ENCODE data around the gene PNMA5.

PNMA5 gene

DNA sequence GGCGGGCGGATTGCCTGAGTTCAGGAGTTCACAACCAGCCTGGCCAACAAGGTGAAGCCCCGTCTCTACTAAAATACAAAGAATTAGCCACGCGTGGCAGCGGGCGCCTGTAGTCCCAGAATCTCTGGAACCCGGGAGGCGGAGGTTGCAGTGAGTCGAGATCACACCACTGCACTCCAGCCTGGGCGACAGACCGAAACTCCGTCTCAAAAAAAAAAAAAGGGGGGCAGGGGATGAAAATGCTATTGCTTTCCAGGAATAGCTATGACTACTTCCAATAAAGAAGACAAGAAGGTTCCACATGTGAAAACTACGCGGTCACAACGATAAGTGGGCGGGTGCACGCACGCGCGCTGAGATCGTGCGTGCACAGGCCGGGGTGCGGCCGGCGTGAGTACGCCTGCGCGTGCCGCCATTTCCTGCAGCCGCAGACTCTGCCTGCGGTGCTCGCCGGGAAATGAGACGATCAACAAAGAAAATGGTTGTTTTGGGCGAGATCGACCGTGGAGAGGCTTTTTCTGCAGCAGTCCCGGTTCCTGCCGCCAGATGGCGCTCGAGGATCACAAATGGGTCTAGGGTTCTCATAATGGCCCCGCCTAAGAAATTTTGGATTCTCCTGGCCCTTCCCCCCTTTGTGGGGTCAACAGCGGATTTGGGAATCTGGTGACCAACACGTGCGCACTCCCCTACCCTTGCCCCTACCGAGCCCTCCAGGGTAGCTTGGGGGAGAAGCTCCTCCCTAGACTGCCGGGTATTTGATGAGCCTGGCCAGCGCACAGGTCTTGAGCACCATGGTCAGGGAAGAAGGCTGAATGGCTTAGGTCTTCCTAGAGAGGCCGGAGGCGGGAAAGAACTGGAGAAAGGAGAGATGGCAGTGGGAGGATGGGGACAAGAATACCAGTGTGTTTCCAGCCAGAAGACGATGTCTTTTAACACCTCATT, 35.1 kb downstream of the PNMA5 start:
- no peaks in the 10 kb centered on the region for H3K36me3 ChIP-seq (ENCODE audit: control insufficient read depth in 1 of 2, insufficient read depth in 2 of 2, low read length in 2 of 2)
- no peaks in the 10 kb centered on the region for H3K27me3 ChIP-seq (ENCODE audit: low read depth, low read length)
- H3K4me3 ChIP-seq (ENCODE audit: low read depth in 1 of 2, low read length in 2 of 2), result peak overlapping the region in 1 of 2 donors; percentile 26

GRCh38 chrX:152958047-152958446, 35.9 kb downstream of the PNMA5 start:
- Histone ChIP-seq H3K4me1 (ENCODE audit: control insufficient read depth in 1 of 2, insufficient read depth in 2 of 2, low read length in 2 of 2) (no peaks in the 10 kb centered on the region), H3K9me3 (ENCODE audit: control insufficient read depth in 1 of 2, low read length in 2 of 2) (no peaks in the 10 kb centered on the region), H3K36me3 (ENCODE audit: control insufficient read depth in 1 of 2, insufficient read depth in 2 of 2, low read length in 2 of 2) (no peaks in the 10 kb centered on the region), H3K27me3 (ENCODE audit: low read depth, low read length) (no peaks in the 10 kb centered on the region), H3K27ac (ENCODE audit: low read length) (no peak overlapping the region), H3K4me3 (ENCODE audit: low read depth in 1 of 2, low read length in 2 of 2) (no peak overlapping the region)

More for the DNA sequence above, 35.1 kb downstream of the PNMA5 start:
- Histone ChIP-seq H3K27ac (ENCODE audit: low read length) (no peak overlapping the region), H3K4me1 (ENCODE audit: control insufficient read depth in 1 of 2, insufficient read depth in 2 of 2, low read length in 2 of 2) (no peaks in the 10 kb centered on the region), H3K9me3 (ENCODE audit: control insufficient read depth in 1 of 2, low read length in 2 of 2) (no peaks in the 10 kb centered on the region)

GRCh38 chrX:152950786-152951185, 43.1 kb downstream of the PNMA5 start:
- no peaks in the 10 kb centered on the region for H3K9me3 ChIP-seq (ENCODE audit: control insufficient read depth in 1 of 2, low read length in 2 of 2)
- H3K27ac ChIP-seq (ENCODE audit: low read length), result no peak overlapping the region
- no peaks in the 10 kb centered on the region for H3K4me1 ChIP-seq (ENCODE audit: control insufficient read depth in 1 of 2, insufficient read depth in 2 of 2, low read length in 2 of 2)
- peaks cover 0 to 7% of the 10 kb centered on the region in 2 donors for H3K36me3 ChIP-seq (ENCODE audit: control insufficient read depth in 1 of 2, insufficient read depth in 2 of 2, low read length in 2 of 2)
- no peaks in the 10 kb centered on the region for H3K27me3 ChIP-seq (ENCODE audit: low read depth, low read length)
- H3K4me3 ChIP-seq (ENCODE audit: low read depth in 1 of 2, low read length in 2 of 2), result no peak overlapping the region

DNA sequence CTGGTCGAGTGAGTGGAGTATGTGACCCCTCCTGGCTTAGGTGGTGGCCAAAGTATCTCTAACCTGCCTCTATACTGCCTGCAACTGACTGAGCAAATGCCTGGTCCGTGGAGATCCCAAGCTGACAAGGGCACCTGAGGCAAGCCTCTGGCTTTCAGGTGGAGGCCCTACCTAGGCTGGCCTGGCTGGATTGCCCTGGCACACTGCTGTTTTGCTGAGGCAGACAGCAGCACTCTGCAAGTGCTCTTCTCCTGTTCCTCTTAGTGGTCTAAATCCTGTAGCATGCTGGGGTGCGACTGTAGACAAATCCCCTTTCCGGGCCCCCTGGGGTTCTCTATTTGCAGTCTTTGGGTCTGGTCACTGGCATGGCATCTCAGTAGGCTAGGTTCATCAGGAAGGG, 44.8 kb downstream of the PNMA5 start:
- Histone ChIP-seq H3K27me3 (ENCODE audit: low read depth, low read length) (no peaks in the 10 kb centered on the region), H3K4me3 (ENCODE audit: low read depth in 1 of 2, low read length in 2 of 2) (no peak overlapping the region), H3K36me3 (ENCODE audit: control insufficient read depth in 1 of 2, insufficient read depth in 2 of 2, low read length in 2 of 2) (peaks cover 0 to 7% of the 10 kb centered on the region in 2 donors), H3K27ac (ENCODE audit: low read length) (no peak overlapping the region), H3K9me3 (ENCODE audit: control insufficient read depth in 1 of 2, low read length in 2 of 2) (no peaks in the 10 kb centered on the region), H3K4me1 (ENCODE audit: control insufficient read depth in 1 of 2, insufficient read depth in 2 of 2, low read length in 2 of 2) (no peaks in the 10 kb centered on the region)

- H3K36me3 ChIP-seq (ENCODE audit: control insufficient read depth in 1 of 2, insufficient read depth in 2 of 2, low read length in 2 of 2), result peaks cover 0 to 7% of the 10 kb centered on the region in 2 donors
- H3K4me1 ChIP-seq (ENCODE audit: control insufficient read depth in 1 of 2, insufficient read depth in 2 of 2, low read length in 2 of 2), result no peaks in the 10 kb centered on the region
- no peak overlapping the region for H3K4me3 ChIP-seq (ENCODE audit: low read depth in 1 of 2, low read length in 2 of 2)
- H3K27ac ChIP-seq (ENCODE audit: low read length), result no peak overlapping the region
- no peaks in the 10 kb centered on the region for H3K27me3 ChIP-seq (ENCODE audit: low read depth, low read length)
- no peaks in the 10 kb centered on the region for H3K9me3 ChIP-seq (ENCODE audit: control insufficient read depth in 1 of 2, low read length in 2 of 2)
These were observed 47.2 kb downstream of the PNMA5 start for GRCh38 chrX:152946681-152947080.

- Histone ChIP-seq H3K4me1 (ENCODE audit: control insufficient read depth in 1 of 2, insufficient read depth in 2 of 2, low read length in 2 of 2) (peaks cover 0 to 5% of the 10 kb centered on the region in 2 donors), H3K36me3 (ENCODE audit: control insufficient read depth in 1 of 2, insufficient read depth in 2 of 2, low read length in 2 of 2) (peaks cover 0 to 7% of the 10 kb centered on the region in 2 donors), H3K27ac (ENCODE audit: low read length) (no peak overlapping the region), H3K9me3 (ENCODE audit: control insufficient read depth in 1 of 2, low read length in 2 of 2) (no peaks in the 10 kb centered on the region), H3K27me3 (ENCODE audit: low read depth, low read length) (no peaks in the 10 kb centered on the region), H3K4me3 (ENCODE audit: low read depth in 1 of 2, low read length in 2 of 2) (no peak overlapping the region)
These were observed 48.6 kb downstream of the PNMA5 start for GRCh38 chrX:152945021-152945979.

GRCh38 chrX:152943826-152944225, 50.1 kb downstream of the PNMA5 start:
- Histone ChIP-seq H3K36me3 (ENCODE audit: control insufficient read depth in 1 of 2, insufficient read depth in 2 of 2, low read length in 2 of 2) (peaks cover 0 to 7% of the 10 kb centered on the region in 2 donors), H3K4me1 (ENCODE audit: control insufficient read depth in 1 of 2, insufficient read depth in 2 of 2, low read length in 2 of 2) (peaks cover 0 to 5% of the 10 kb centered on the region in 2 donors), H3K27ac (ENCODE audit: low read length) (no peak overlapping the region), H3K4me3 (ENCODE audit: low read depth in 1 of 2, low read length in 2 of 2) (no peak overlapping the region), H3K9me3 (ENCODE audit: control insufficient read depth in 1 of 2, low read length in 2 of 2) (no peaks in the 10 kb centered on the region), H3K27me3 (ENCODE audit: low read depth, low read length) (no peaks in the 10 kb centered on the region)

GRCh38 chrX:152942077-152942442, 51.9 kb downstream of the PNMA5 start:
- Histone ChIP-seq H3K27me3 (ENCODE audit: low read depth, low read length) (no peaks in the 10 kb centered on the region), H3K27ac (ENCODE audit: low read length) (no peak overlapping the region), H3K4me1 (ENCODE audit: control insufficient read depth in 1 of 2, insufficient read depth in 2 of 2, low read length in 2 of 2) (peaks cover 0 to 5% of the 10 kb centered on the region in 2 donors), H3K36me3 (ENCODE audit: control insufficient read depth in 1 of 2, insufficient read depth in 2 of 2, low read length in 2 of 2) (no peaks in the 10 kb centered on the region), H3K4me3 (ENCODE audit: low read depth in 1 of 2, low read length in 2 of 2) (peak overlapping the region; percentile 28 to 56), H3K9me3 (ENCODE audit: control insufficient read depth in 1 of 2, low read length in 2 of 2) (no peaks in the 10 kb centered on the region)

DNA sequence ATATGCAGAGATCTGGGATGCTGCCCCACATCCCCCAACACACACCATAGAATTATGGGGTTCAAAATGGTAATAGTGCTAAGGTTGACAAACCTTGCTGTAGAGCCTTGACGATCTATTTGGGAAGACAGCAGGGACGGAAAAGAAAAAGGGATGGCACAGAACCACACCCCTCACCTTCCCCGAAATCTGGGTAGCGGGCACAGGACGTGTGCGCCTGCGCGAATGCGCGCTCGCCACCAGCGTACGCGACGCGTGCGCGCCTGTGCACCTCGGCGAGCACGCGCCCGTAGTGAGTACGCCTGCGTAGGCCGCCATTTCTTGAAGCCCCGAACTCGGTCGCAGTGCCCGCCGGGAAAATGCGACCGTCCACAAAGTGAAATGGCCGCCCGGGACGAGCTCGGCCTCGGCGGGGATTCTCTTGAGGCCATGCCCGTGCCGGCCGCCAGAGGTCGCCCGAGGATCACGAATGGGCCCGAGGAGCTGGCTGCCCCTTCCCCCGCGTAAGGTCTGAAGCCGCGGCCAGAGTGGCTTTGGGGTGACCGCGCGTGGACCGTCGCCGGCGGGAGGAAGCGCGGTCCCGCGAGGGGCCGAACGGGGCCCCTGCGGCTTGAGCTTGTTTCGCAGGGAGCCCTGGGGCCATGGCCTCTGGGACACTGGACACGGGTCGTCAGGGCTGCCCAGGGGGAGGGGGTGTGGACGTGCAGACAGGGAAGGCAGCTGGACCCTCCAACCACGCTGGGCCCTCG, 52.4 kb downstream of the PNMA5 start:
- H3K27ac ChIP-seq (ENCODE audit: low read length), result peak overlapping the region; percentile 21
- peaks cover 0 to 5% of the 10 kb centered on the region in 2 donors for H3K4me1 ChIP-seq (ENCODE audit: control insufficient read depth in 1 of 2, insufficient read depth in 2 of 2, low read length in 2 of 2)
- no peaks in the 10 kb centered on the region for H3K9me3 ChIP-seq (ENCODE audit: control insufficient read depth in 1 of 2, low read length in 2 of 2)
- no peaks in the 10 kb centered on the region for H3K27me3 ChIP-seq (ENCODE audit: low read depth, low read length)
- H3K4me3 ChIP-seq (ENCODE audit: low read depth in 1 of 2, low read length in 2 of 2), result peak overlapping the region; percentile 56 to 71
- no peaks in the 10 kb centered on the region for H3K36me3 ChIP-seq (ENCODE audit: control insufficient read depth in 1 of 2, insufficient read depth in 2 of 2, low read length in 2 of 2)

Measured in muscle layer of duodenum (tissue), 2 donors.